Esophagus muscularis mucosa (tissue), 4 donors: Measurements from ENCODE around the gene KLK3.

ENCODE experiments used
- EP300 ChIP-seq: sonication (generic); formaldehyde crosslinking; IDR thresholded peaks from one replicate; pipeline ENCODE4 v1.6.1; 2017; ENCODE audit warnings: antibody characterized with exemption
- POLR2A ChIP-seq: fragments of 450-650 bp; IDR thresholded peaks from one replicate; pipeline ENCODE4 v1.6.1; 2017; ENCODE audit warnings: antibody characterized with exemption, moderate library complexity, mild to moderate bottlenecking, low read depth
- POLR2AphosphoS5 ChIP-seq, 2 donors: sonication (generic); formaldehyde crosslinking; IDR thresholded peaks; one replicate each; pipeline ENCODE4 v1.6.1; 2017; ENCODE audit warnings: antibody characterized with exemption in 2 of 2
- TF ChIP-seq, protein P1 (sequence below), 3 experiments: fragments of 200-600 bp in 2 of 3; fragments of 450-650 bp in 1 of 3; sonication (generic) in 2 of 3; IDR thresholded peaks; one replicate each; pipeline ENCODE4 v1.5.1; 2017 to 2019; ENCODE audit warnings: antibody characterized with exemption in 3 of 3, mild to moderate bottlenecking in 2 of 3, moderate library complexity in 1 of 3

- TF ChIP-seq, protein P1, sequence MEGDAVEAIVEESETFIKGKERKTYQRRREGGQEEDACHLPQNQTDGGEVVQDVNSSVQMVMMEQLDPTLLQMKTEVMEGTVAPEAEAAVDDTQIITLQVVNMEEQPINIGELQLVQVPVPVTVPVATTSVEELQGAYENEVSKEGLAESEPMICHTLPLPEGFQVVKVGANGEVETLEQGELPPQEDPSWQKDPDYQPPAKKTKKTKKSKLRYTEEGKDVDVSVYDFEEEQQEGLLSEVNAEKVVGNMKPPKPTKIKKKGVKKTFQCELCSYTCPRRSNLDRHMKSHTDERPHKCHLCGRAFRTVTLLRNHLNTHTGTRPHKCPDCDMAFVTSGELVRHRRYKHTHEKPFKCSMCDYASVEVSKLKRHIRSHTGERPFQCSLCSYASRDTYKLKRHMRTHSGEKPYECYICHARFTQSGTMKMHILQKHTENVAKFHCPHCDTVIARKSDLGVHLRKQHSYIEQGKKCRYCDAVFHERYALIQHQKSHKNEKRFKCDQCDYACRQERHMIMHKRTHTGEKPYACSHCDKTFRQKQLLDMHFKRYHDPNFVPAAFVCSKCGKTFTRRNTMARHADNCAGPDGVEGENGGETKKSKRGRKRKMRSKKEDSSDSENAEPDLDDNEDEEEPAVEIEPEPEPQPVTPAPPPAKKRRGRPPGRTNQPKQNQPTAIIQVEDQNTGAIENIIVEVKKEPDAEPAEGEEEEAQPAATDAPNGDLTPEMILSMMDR (IDR thresholded peaks at IDR 0.05), result no peak
- TF ChIP-seq EP300 (no peak), POLR2A (no peak), POLR2AphosphoS5 (IDR thresholded peaks at IDR 0.05) (no peak)
Observed at GRCh38 chr19:50870417-50871089, 15.8 kb downstream of the KLK3 start.
